ENCODE measurements around the gene SLC5A1.

- no peak for TF ChIP-seq CTCF (IDR thresholded peaks at IDR 0.05; ENCODE audit: insufficient read depth, low read length, poor library complexity, severe bottlenecking)
- TF ChIP-seq EZH2phosphoT487 (conservative IDR thresholded peaks at IDR 0.05; ENCODE audit: low read length): no peak
Observed at GRCh38 chr22:32119568-32120235, 76.6 kb downstream of the SLC5A1 start.

Measured in SU-DHL-6 (cell line).